Effector memory CD8-positive, alpha-beta T cell (primary cell): ENCODE measurements around the gene BTBD16.

Source experiments
- ATAC-seq: fragments of 150-1000 bp; cut with Tn5 transposase; replicated peaks from 2 replicates; pipeline ENCODE4 v1.10.0; 2021; ENCODE audit warnings: mild to moderate bottlenecking, moderate library complexity
- DNase-seq, 3 experiments: peaks; one replicate each; pipeline ENCODE4 v3.0.0; 2021
- H3K27ac Mint-ChIP-seq, 2 donors: one replicate each; pipeline ENCODE4 v1.8.0; 2022; ENCODE audit warnings: mild to moderate bottlenecking in 2 of 2, mixed read lengths in 2 of 2, moderate library complexity in 2 of 2
- H3K27me3 Mint-ChIP-seq, 2 donors: one replicate each; pipeline ENCODE4 v1.8.0; 2022; ENCODE audit warnings: mixed read lengths in 2 of 2
- H3K36me3 Mint-ChIP-seq: one replicate; pipeline ENCODE4 v1.8.0; 2022; ENCODE audit warnings: mild to moderate bottlenecking, moderate library complexity, mixed read lengths; ENCODE audit not compliant: insufficient read depth
- H3K4me1 Mint-ChIP-seq, 2 donors: one replicate each; pipeline ENCODE4 v1.8.0; 2022; ENCODE audit warnings: low read depth in 2 of 2, mixed read lengths in 2 of 2
- H3K4me3 Mint-ChIP-seq, 2 donors: one replicate each; pipeline ENCODE4 v1.8.0; 2022; ENCODE audit warnings: mild to moderate bottlenecking in 2 of 2, mixed read lengths in 2 of 2, moderate library complexity in 2 of 2
- H3K9me3 Mint-ChIP-seq, 2 donors: one replicate each; pipeline ENCODE4 v1.8.0; 2022; ENCODE audit warnings: mixed read lengths in 2 of 2

BTBD16 gene

GRCh38 chr10:122379041-122379440 is 107.9 kb downstream of the BTBD16 start:
- ATAC-seq, result no peak
- peaks cover 40 to 55% of the 10 kb centered on the region in 2 donors for H3K4me1 Mint-ChIP-seq
- no peaks in the 10 kb centered on the region for H3K27me3 Mint-ChIP-seq
- no peak for DNase-seq
- H3K9me3 Mint-ChIP-seq, result peaks cover 0 to 1% of the 10 kb centered on the region in 2 donors
- peaks cover 15% of the 10 kb centered on the region for H3K36me3 Mint-ChIP-seq
- no peak overlapping the region for H3K4me3 Mint-ChIP-seq
- no peak overlapping the region for H3K27ac Mint-ChIP-seq

- no peak for ATAC-seq
- DNase-seq, result no peak
- H3K9me3 Mint-ChIP-seq, result peaks cover 0 to 1% of the 10 kb centered on the region in 2 donors
- H3K36me3 Mint-ChIP-seq, result peaks cover 13% of the 10 kb centered on the region
- no peak overlapping the region for H3K4me3 Mint-ChIP-seq
- no peak overlapping the region for H3K27ac Mint-ChIP-seq
- no peaks in the 10 kb centered on the region for H3K27me3 Mint-ChIP-seq
- H3K4me1 Mint-ChIP-seq, result peaks cover 37 to 52% of the 10 kb centered on the region in 2 donors
These were observed 108.4 kb downstream of the BTBD16 start for GRCh38 chr10:122379537-122379936.

- peaks cover 0 to 1% of the 10 kb centered on the region in 2 donors for H3K9me3 Mint-ChIP-seq
- peaks cover 36 to 55% of the 10 kb centered on the region in 2 donors for H3K4me1 Mint-ChIP-seq
- peak overlapping the region in 1 of 2 donors; percentile 34 for H3K4me3 Mint-ChIP-seq
- H3K27me3 Mint-ChIP-seq, result no peaks in the 10 kb centered on the region
- ATAC-seq (no peak), DNase-seq (no peak)
- H3K27ac Mint-ChIP-seq, result no peak overlapping the region
- peaks cover 6% of the 10 kb centered on the region for H3K36me3 Mint-ChIP-seq
These were observed 109.6 kb downstream of the BTBD16 start for GRCh38 chr10:122380703-122381102.

- H3K4me3 Mint-ChIP-seq, result no peak overlapping the region
- peaks cover 6% of the 10 kb centered on the region for H3K36me3 Mint-ChIP-seq
- ATAC-seq, result no peak
- DNase-seq, result no peak
- H3K9me3 Mint-ChIP-seq, result peaks cover 0 to 1% of the 10 kb centered on the region in 2 donors
- no peaks in the 10 kb centered on the region for H3K27me3 Mint-ChIP-seq
- H3K4me1 Mint-ChIP-seq, result peaks cover 37 to 53% of the 10 kb centered on the region in 2 donors
- H3K27ac Mint-ChIP-seq, result peak overlapping the region; percentile 30 to 45
These were observed 110.6 kb downstream of the BTBD16 start for GRCh38 chr10:122381680-122382079.

GRCh38 chr10:122386514-122386913 is 115.4 kb downstream of the BTBD16 start:
- Mint-ChIP-seq H3K36me3 (peaks cover 10% of the 10 kb centered on the region), H3K4me3 (peak overlapping the region in 1 of 2 donors; percentile 18), H3K9me3 (no peaks in the 10 kb centered on the region), H3K27me3 (no peaks in the 10 kb centered on the region), H3K27ac (peak overlapping the region in 1 of 2 donors; percentile 2), H3K4me1 (peaks cover 42 to 65% of the 10 kb centered on the region in 2 donors)
- no peak for ATAC-seq
- DNase-seq, result no peak

- H3K36me3 Mint-ChIP-seq, result peaks cover 14% of the 10 kb centered on the region
- no peak for DNase-seq
- H3K4me1 Mint-ChIP-seq, result peaks cover 40 to 61% of the 10 kb centered on the region in 2 donors
- no peaks in the 10 kb centered on the region for H3K9me3 Mint-ChIP-seq
- ATAC-seq, result no peak
- no peak overlapping the region for H3K4me3 Mint-ChIP-seq
- peak overlapping the region in 1 of 2 donors; percentile 33 for H3K27ac Mint-ChIP-seq
- no peaks in the 10 kb centered on the region for H3K27me3 Mint-ChIP-seq
These were observed 116.5 kb downstream of the BTBD16 start for GRCh38 chr10:122387572-122387971.
